WERI-Rb-1 (cell line): ENCODE measurements around the gene TNRC18.

ENCODE experiments used
- DNase-seq: peaks from one replicate; pipeline ENCODE4 v3.0.0-alpha.2; 2020
- H3K27ac ChIP-seq: fragments of 250-450 bp; sonication (Bioruptor Pico); 2 replicates; pipeline ENCODE4 v1.5.1; 2020; ENCODE audit warnings: mild to moderate bottlenecking, moderate library complexity
- H3K27me3 ChIP-seq: fragments of 250-450 bp; sonication (Bioruptor Pico); 2 replicates; pipeline ENCODE4 v1.5.1; 2021; ENCODE audit warnings: mild to moderate bottlenecking, low read depth, moderate library complexity; ENCODE audit not compliant: insufficient read depth, severe bottlenecking
- H3K36me3 ChIP-seq: fragments of 250-450 bp; sonication (Bioruptor Pico); 2 replicates; pipeline ENCODE4 v1.5.1; 2020; ENCODE audit warnings: mild to moderate bottlenecking, moderate library complexity
- H3K4me3 ChIP-seq: 2 replicates; pipeline ENCODE4 v1.5.1; 2011; ENCODE audit warnings: low read depth, mild to moderate bottlenecking, control low read depth, low read length
- H3K9me3 ChIP-seq: fragments of 250-450 bp; sonication (Bioruptor Pico); 2 replicates; pipeline ENCODE4 v1.5.1; 2021; ENCODE audit warnings: mild to moderate bottlenecking, moderate library complexity; ENCODE audit not compliant: severe bottlenecking
- CTCF ChIP-seq: IDR thresholded peaks from 2 replicates; pipeline ENCODE4 v1.5.1; 2011; ENCODE audit warnings: low read depth, mild to moderate bottlenecking, control low read depth, inconsistent platforms, low read length

Gene TNRC18

GRCh38 chr7:5350174-5350463 lies 73.5 kb downstream of the TNRC18 start:
- no peak overlapping the region for H3K27ac ChIP-seq
- no peak for TF ChIP-seq CTCF
- no peak overlapping the region for H3K4me3 ChIP-seq
- H3K9me3 ChIP-seq, result no peaks in the 10 kb centered on the region
- DNase-seq, result no peak
- H3K27me3 ChIP-seq, result no peaks in the 10 kb centered on the region
- H3K36me3 ChIP-seq, result peaks cover 5% of the 10 kb centered on the region

- Histone ChIP-seq H3K4me3 (no peak overlapping the region), H3K9me3 (no peaks in the 10 kb centered on the region), H3K36me3 (peaks cover 8% of the 10 kb centered on the region), H3K27me3 (no peaks in the 10 kb centered on the region), H3K27ac (no peak overlapping the region)
- DNase-seq, result no peak
- no peak for TF ChIP-seq CTCF
Observed at GRCh38 chr7:5349437-5350173, 74.0 kb downstream of the TNRC18 start.

GRCh38 chr7:5349005-5349380 lies 74.6 kb downstream of the TNRC18 start:
- Histone ChIP-seq H3K27me3 (no peaks in the 10 kb centered on the region), H3K27ac (no peak overlapping the region), H3K9me3 (peaks cover 2% of the 10 kb centered on the region), H3K4me3 (no peak overlapping the region), H3K36me3 (peaks cover 14% of the 10 kb centered on the region)
- DNase-seq, result no peak
- TF ChIP-seq CTCF, result no peak

GRCh38 chr7:5348134-5349004 lies 75.3 kb downstream of the TNRC18 start:
- H3K36me3 ChIP-seq, result peaks cover 20% of the 10 kb centered on the region
- H3K27me3 ChIP-seq, result no peaks in the 10 kb centered on the region
- no peak overlapping the region for H3K27ac ChIP-seq
- H3K9me3 ChIP-seq, result peaks cover 7% of the 10 kb centered on the region
- DNase-seq, result no peak
- H3K4me3 ChIP-seq, result no peak overlapping the region
- peak; percentile 23; the same call in 1 of the 2 replicates for TF ChIP-seq CTCF

GRCh38 chr7:5345671-5346070 lies 78.0 kb downstream of the TNRC18 start:
- Histone ChIP-seq H3K36me3 (peaks cover 20% of the 10 kb centered on the region), H3K9me3 (peaks cover 7% of the 10 kb centered on the region), H3K27ac (no peak overlapping the region), H3K27me3 (no peaks in the 10 kb centered on the region), H3K4me3 (no peak overlapping the region)
- DNase-seq, result no peak
- no peak for TF ChIP-seq CTCF
